Hepatocyte (in vitro differentiated cells): ENCODE data around the gene SRR. TPM values are rescaled to one million over a fixed set of nuclear protein-coding genes. Genes with fewer than 3 reads are reported as not detected.

Source experiments
- DNase-seq: peaks from one replicate; pipeline ENCODE4 v3.0.0-alpha.2; 2016; ENCODE audit warnings: low spot score
- H2AFZ ChIP-seq: fragments of 200-600 bp; sonication (generic); 2 replicates; pipeline ENCODE4 v1.6.0; 2016; ENCODE audit warnings: antibody characterized with exemption, mild to moderate bottlenecking
- H3K27ac ChIP-seq: fragments of 200-600 bp; sonication (generic); 2 replicates; pipeline ENCODE4 v1.5.1; 2016; ENCODE audit warnings: mild to moderate bottlenecking
- H3K27me3 ChIP-seq: fragments of 200-600 bp; sonication (generic); 2 replicates; pipeline ENCODE4 v1.6.1; 2016
- H3K36me3 ChIP-seq: fragments of 200-600 bp; sonication (generic); replicated peaks from 2 replicates; pipeline ENCODE4 v1.5.1; 2016; ENCODE audit warnings: low read depth; ENCODE audit not compliant: insufficient read depth
- H3K4me1 ChIP-seq: fragments of 200-600 bp; sonication (generic); 2 replicates; pipeline ENCODE4 v1.5.1; 2016; ENCODE audit warnings: mild to moderate bottlenecking, moderate library complexity; ENCODE audit not compliant: insufficient read depth
- H3K4me2 ChIP-seq: fragments of 200-600 bp; sonication (generic); 2 replicates; pipeline ENCODE4 v1.6.0; 2016
- H3K4me3 ChIP-seq: fragments of 200-600 bp; sonication (generic); 2 replicates; pipeline ENCODE4 v1.5.1; 2016; ENCODE audit warnings: mild to moderate bottlenecking
- H3K79me2 ChIP-seq: fragments of 200-600 bp; sonication (generic); 2 replicates; pipeline ENCODE4 v1.6.0; 2017; ENCODE audit warnings: mild to moderate bottlenecking
- H3K9me2 ChIP-seq: fragments of 200-600 bp; sonication (generic); replicated peaks from 2 replicates; pipeline ENCODE4 v1.6.0; 2017; ENCODE audit warnings: mild to moderate bottlenecking; ENCODE audit not compliant: insufficient read depth
- H3K9me3 ChIP-seq: fragments of 200-600 bp; sonication (generic); 2 replicates; pipeline ENCODE4 v1.5.1; 2016; ENCODE audit warnings: low read depth, mild to moderate bottlenecking
- H4K20me1 ChIP-seq: fragments of 200-600 bp; sonication (generic); 2 replicates; pipeline ENCODE4 v1.6.0; 2016; ENCODE audit warnings: mild to moderate bottlenecking; ENCODE audit not compliant: insufficient read depth, poor library complexity, severe bottlenecking
- CTCF ChIP-seq: fragments of 200-600 bp; sonication (generic); IDR thresholded peaks from 2 replicates; pipeline ENCODE4 v1.5.1; 2016; ENCODE audit warnings: antibody characterized with exemption, mild to moderate bottlenecking; ENCODE audit not compliant: poor library complexity
- EZH2 ChIP-seq: fragments of 200-600 bp; sonication (generic); IDR thresholded peaks from 2 replicates; pipeline ENCODE4 v1.6.1; 2016; ENCODE audit warnings: antibody characterized with exemption, mild to moderate bottlenecking, borderline replicate concordance
- EZH2phosphoT487 ChIP-seq: fragments of 200-600 bp; sonication (generic); IDR thresholded peaks from one replicate; pipeline ENCODE4 v1.6.1; 2018; ENCODE audit warnings: antibody characterized with exemption, mild to moderate bottlenecking, low read depth, moderate library complexity; ENCODE audit not compliant: unreplicated experiment, severe bottlenecking
- WGBS: methylation state at CpG from one replicate; pipeline ENCODE4 v1.1.6; 2016; ENCODE audit warnings: low lambda C conversion rate; ENCODE audit errors: missing lambda C conversion rate; 5-methylcytosine and 5-hydroxymethylcytosine counted together
- polyA plus RNA-seq: library from polyadenylated mRNA; unstranded; fragments of >200 nt; fragmentation: Nextera tagmentation; extraction: Ambion mirVana; gene quantifications from 2 replicates; pipeline ENCODE4 v1.2.1, GENCODE V29; 2016
- total RNA-seq: library from RNA; depleted of rRNA; stranded (reverse); fragments of >200 nt; gene quantifications from 2 replicates; pipeline ENCODE4 v1.2.3, GENCODE V29; 2014

SRR gene
- total and polyA plus RNA-seq, 2 experiments from 2014 or later = 7.8 to 16.0 TPM

GRCh38 chr17:2364763-2365116 is 61.0 kb downstream of the SRR start:
- H3K9me3 ChIP-seq = no peaks in the 10 kb centered on the region
- no peaks in the 10 kb centered on the region for H3K79me2 ChIP-seq
- no peak for DNase-seq
- no peak overlapping the region for H3K4me3 ChIP-seq
- TF ChIP-seq EZH2phosphoT487 (no peak), EZH2 (no peak), CTCF (no peak)
- no peaks in the 10 kb centered on the region for H4K20me1 ChIP-seq
- no peaks in the 10 kb centered on the region for H3K27me3 ChIP-seq
- H3K9me2 ChIP-seq = no peaks in the 10 kb centered on the region
- H3K27ac ChIP-seq = no peak overlapping the region
- no peaks in the 10 kb centered on the region for H3K36me3 ChIP-seq
- 89% methylated on average over 11 of the region's 12 CpGs for WGBS
- no peaks in the 10 kb centered on the region for H3K4me1 ChIP-seq
- no peak overlapping the region for H3K4me2 ChIP-seq
- no peak overlapping the region for H2AFZ ChIP-seq

- H3K27me3 ChIP-seq = no peaks in the 10 kb centered on the region
- no peak overlapping the region for H3K4me3 ChIP-seq
- H3K36me3 ChIP-seq = no peaks in the 10 kb centered on the region
- no peak overlapping the region for H2AFZ ChIP-seq
- 96% methylated on average over 19 of the region's 20 CpGs for WGBS
- no peaks in the 10 kb centered on the region for H3K9me3 ChIP-seq
- H3K4me1 ChIP-seq = no peaks in the 10 kb centered on the region
- no peak overlapping the region for H3K4me2 ChIP-seq
- H3K27ac ChIP-seq = no peak overlapping the region
- no peaks in the 10 kb centered on the region for H4K20me1 ChIP-seq
- TF ChIP-seq CTCF (no peak), EZH2 (no peak), EZH2phosphoT487 (no peak)
- H3K9me2 ChIP-seq = no peaks in the 10 kb centered on the region
- H3K79me2 ChIP-seq = no peaks in the 10 kb centered on the region
- DNase-seq = no peak
These were observed 61.4 kb downstream of the SRR start for GRCh38 chr17:2365132-2365531.

GRCh38 chr17:2366747-2367494 is 63.2 kb downstream of the SRR start:
- Histone ChIP-seq H3K27me3 (no peaks in the 10 kb centered on the region), H3K9me2 (no peaks in the 10 kb centered on the region), H3K4me3 (no peak overlapping the region), H3K79me2 (no peaks in the 10 kb centered on the region), H3K9me3 (no peaks in the 10 kb centered on the region), H3K4me1 (no peaks in the 10 kb centered on the region), H4K20me1 (no peaks in the 10 kb centered on the region), H2AFZ (no peak overlapping the region), H3K36me3 (no peaks in the 10 kb centered on the region), H3K27ac (no peak overlapping the region), H3K4me2 (no peak overlapping the region)
- TF ChIP-seq EZH2phosphoT487 (no peak), CTCF (peak; percentile 32)
- DNase-seq = no peak
- 71% methylated on average over 23 of the region's 26 CpGs for WGBS

GRCh38 chr17:2368359-2368758 is 64.6 kb downstream of the SRR start:
- Histone ChIP-seq H3K4me3 (no peak overlapping the region), H4K20me1 (no peaks in the 10 kb centered on the region), H2AFZ (no peak overlapping the region), H3K27me3 (no peaks in the 10 kb centered on the region), H3K9me3 (no peaks in the 10 kb centered on the region), H3K79me2 (no peaks in the 10 kb centered on the region), H3K4me1 (no peaks in the 10 kb centered on the region), H3K36me3 (no peaks in the 10 kb centered on the region), H3K27ac (no peak overlapping the region), H3K4me2 (no peak overlapping the region), H3K9me2 (no peaks in the 10 kb centered on the region)
- TF ChIP-seq CTCF = no peak
- TF ChIP-seq EZH2 = no peak
- no peak for DNase-seq
- WGBS = 98% methylated on average over 8 of the region's 8 CpGs
